IMR-90 (cell line): Measurements from ENCODE around the gene SEMA4F. TPM values are rescaled to one million over a fixed set of nuclear protein-coding genes. Genes with fewer than 3 reads are reported as not detected.

Experiments used
- ATAC-seq: fragments of 200-7000 bp; cut with Tn5 transposase; 2 replicates; pipeline ENCODE4 v1.9.1; 2020; ENCODE audit warnings: low read depth, mild to moderate bottlenecking, moderate library complexity
- BruUV-seq: library from RNA; stranded (reverse); fragments of 400-500 nt; replicated peaks from 2 replicates; lab custom pipeline; 2021; lab: Mats Ljungman, UMichigan
- CTCF ChIA-PET: fragments of 300-600 bp; formaldehyde crosslinking; extraction: SDS; loops from one replicate; lab custom pipeline; 2021; ENCODE audit warnings: antibody characterized with exemption; lab: Yijun Ruan, JAX
- POLR2A ChIA-PET: fragments of 300-600 bp; sonication (Branson Sonifier 250); formaldehyde crosslinking; loops from one replicate; lab custom pipeline; 2022; ENCODE audit warnings: antibody characterized with exemption; ENCODE audit not compliant: unreplicated experiment; lab: Charles Lee
- DNase-seq: peaks from one replicate; pipeline ENCODE4 v3.0.0; 2013
- H2AFZ ChIP-seq: replicated peaks from 2 replicates; pipeline ENCODE3; 2013; ENCODE audit warnings: low read length, mild to moderate bottlenecking; ENCODE audit not compliant: poor library complexity
- H2AK5ac ChIP-seq: 2 replicates; pipeline ENCODE4 v1.6.1; 2013; ENCODE audit warnings: low read depth, low read length, inconsistent platforms
- H2AK9ac ChIP-seq: replicated peaks from 2 replicates; pipeline ENCODE3; 2013; ENCODE audit warnings: mild to moderate bottlenecking, low read depth, low read length, moderate library complexity; ENCODE audit not compliant: poor library complexity
- H2BK120ac ChIP-seq: 2 replicates; pipeline ENCODE4 v1.6.1; 2013; ENCODE audit warnings: low read depth, low read length, inconsistent platforms
- H2BK15ac ChIP-seq: 3 replicates; pipeline ENCODE4 v1.6.1; 2013; ENCODE audit warnings: low read depth, low read length, inconsistent platforms
- H2BK20ac ChIP-seq: 2 replicates; pipeline ENCODE4 v1.6.1; 2013; ENCODE audit warnings: low read depth, mild to moderate bottlenecking, inconsistent platforms, low read length, moderate library complexity
- H2BK5ac ChIP-seq: 2 replicates; pipeline ENCODE4 v1.6.1; 2013; ENCODE audit warnings: mild to moderate bottlenecking, low read depth, low read length, inconsistent platforms; ENCODE audit not compliant: poor library complexity, severe bottlenecking
- H3K14ac ChIP-seq: replicated peaks from 2 replicates; pipeline ENCODE4 v1.6.1; 2013; ENCODE audit warnings: low read depth, low read length, inconsistent platforms
- H3K18ac ChIP-seq: 2 replicates; pipeline ENCODE4 v1.6.1; 2013; ENCODE audit warnings: low read depth, low read length, control low read depth
- H3K23ac ChIP-seq: 2 replicates; pipeline ENCODE4 v1.6.1; 2013; ENCODE audit warnings: low read depth, low read length, inconsistent platforms
- H3K27ac ChIP-seq: 2 replicates; pipeline ENCODE4 v1.5.1; 2013; ENCODE audit warnings: mild to moderate bottlenecking, control low read depth, low read length; ENCODE audit not compliant: insufficient read depth
- H3K27me3 ChIP-seq: 2 replicates; pipeline ENCODE4 v1.6.1; 2013; ENCODE audit warnings: low read length; ENCODE audit not compliant: control insufficient read depth, insufficient read depth
- H3K36me3 ChIP-seq: 2 replicates; pipeline ENCODE4 v1.6.1; 2013; ENCODE audit warnings: low read length, mixed read lengths; ENCODE audit not compliant: control insufficient read depth, insufficient read depth
- H3K4ac ChIP-seq: 2 replicates; pipeline ENCODE4 v1.6.1; 2013; ENCODE audit warnings: low read depth, low read length, inconsistent platforms
- H3K4me1 ChIP-seq: 2 replicates; pipeline ENCODE4 v1.6.1; 2013; ENCODE audit warnings: low read length, mixed read lengths; ENCODE audit not compliant: control insufficient read depth, insufficient read depth
- H3K4me2 ChIP-seq: 2 replicates; pipeline ENCODE4 v1.6.1; 2013; ENCODE audit warnings: low read depth, mild to moderate bottlenecking, control low read depth, low read length, moderate library complexity
- H3K4me3 ChIP-seq: 2 replicates; pipeline ENCODE4 v1.5.1; 2013; ENCODE audit warnings: low read depth, mild to moderate bottlenecking, control low read depth, low read length, moderate library complexity; ENCODE audit not compliant: insufficient read depth
- H3K56ac ChIP-seq: 2 replicates; pipeline ENCODE4 v1.6.1; 2013; ENCODE audit warnings: low read length, inconsistent platforms; ENCODE audit not compliant: insufficient read depth; ENCODE audit errors: extremely low read depth
- H3K79me1 ChIP-seq, 2 experiments: 2 replicates each; pipeline ENCODE4 v1.6.1; 2013; ENCODE audit warnings: low read length in 2 of 2, inconsistent platforms in 1 of 2, low read depth in 1 of 2
- H3K9ac ChIP-seq: 2 replicates; pipeline ENCODE4 v1.6.1; 2013; ENCODE audit warnings: low read depth, low read length, control low read depth
- H3K9me1 ChIP-seq: 2 replicates; pipeline ENCODE4 v1.6.1; 2013; ENCODE audit warnings: low read length, inconsistent platforms; ENCODE audit not compliant: insufficient read depth
- H3K9me3 ChIP-seq: 2 replicates; pipeline ENCODE4 v1.6.1; 2013; ENCODE audit warnings: low read length; ENCODE audit not compliant: control insufficient read depth, insufficient read depth
- H4K20me1 ChIP-seq: 2 replicates; pipeline ENCODE4 v1.6.1; 2013; ENCODE audit warnings: low read length, inconsistent platforms; ENCODE audit not compliant: insufficient read depth
- H4K5ac ChIP-seq: 2 replicates; pipeline ENCODE4 v1.6.1; 2013; ENCODE audit warnings: mild to moderate bottlenecking, low read depth, low read length, control low read depth
- H4K8ac ChIP-seq, 2 experiments: 2 replicates each; pipeline ENCODE4 v1.6.1; 2013; ENCODE audit warnings: low read depth in 2 of 2, low read length in 2 of 2, control low read depth in 1 of 2, inconsistent platforms in 1 of 2
- H4K91ac ChIP-seq: 2 replicates; pipeline ENCODE4 v1.6.1; 2013; ENCODE audit warnings: low read depth, low read length, inconsistent platforms; ENCODE audit not compliant: insufficient read depth
- BHLHE40 ChIP-seq: fragments of 150-350 bp; IDR thresholded peaks from 2 replicates; pipeline ENCODE4 v1.6.1; 2016; ENCODE audit warnings: mild to moderate bottlenecking, low read depth, low read length
- CEBPB ChIP-seq: IDR thresholded peaks from 2 replicates; pipeline ENCODE4 v1.6.1; 2012; ENCODE audit warnings: low read depth, low read length, improper control_type of control experiment
- CHD1 ChIP-seq: IDR thresholded peaks from 2 replicates; pipeline ENCODE4 v1.6.1; 2012; ENCODE audit warnings: low read depth, low read length, improper control_type of control experiment
- CTCF ChIP-seq: conservative IDR thresholded peaks from 2 replicates; pipeline ENCODE4 v1.5.1; 2012; ENCODE audit warnings: mild to moderate bottlenecking, low read depth, low read length, improper control_type of control experiment
- ELK1 ChIP-seq: fragments of 150-350 bp; IDR thresholded peaks from 2 replicates; pipeline ENCODE4 v1.6.1; 2016; ENCODE audit warnings: low read depth, mild to moderate bottlenecking, low read length, moderate library complexity, borderline replicate concordance
- FOS ChIP-seq: fragments of 150-350 bp; IDR thresholded peaks from 2 replicates; pipeline ENCODE4 v1.6.1; 2016; ENCODE audit warnings: low read depth, low read length
- MAFK ChIP-seq: IDR thresholded peaks from 2 replicates; pipeline ENCODE4 v1.6.1; 2012; ENCODE audit warnings: low read depth, low read length, improper control_type of control experiment
- MAZ ChIP-seq: IDR thresholded peaks from 2 replicates; pipeline ENCODE4 v1.6.1; 2012; ENCODE audit warnings: low read depth, mild to moderate bottlenecking, low read length, improper control_type of control experiment, moderate library complexity, borderline replicate concordance
- MXI1 ChIP-seq: IDR thresholded peaks from 2 replicates; pipeline ENCODE4 v1.6.1; 2012; ENCODE audit warnings: low read depth, mild to moderate bottlenecking, low read length, moderate library complexity, borderline replicate concordance
- NFE2L2 ChIP-seq: fragments of 150-350 bp; IDR thresholded peaks from 2 replicates; pipeline ENCODE4 v1.6.1; 2016; ENCODE audit warnings: low read depth, mild to moderate bottlenecking, low read length
- POLR2A ChIP-seq: IDR thresholded peaks from 2 replicates; pipeline ENCODE4 v1.6.1; 2012; ENCODE audit warnings: mild to moderate bottlenecking, low read depth, low read length
- RAD21 ChIP-seq: IDR thresholded peaks from 2 replicates; pipeline ENCODE4 v1.6.1; 2012; ENCODE audit warnings: low read length, improper control_type of control experiment
- RCOR1 ChIP-seq: IDR thresholded peaks from 2 replicates; pipeline ENCODE4 v1.6.1; 2012; ENCODE audit warnings: mild to moderate bottlenecking, low read length, improper control_type of control experiment; ENCODE audit not compliant: insufficient replicate concordance
- RFX5 ChIP-seq: IDR thresholded peaks from 2 replicates; pipeline ENCODE4 v1.8.0; 2012; ENCODE audit warnings: low read depth, mild to moderate bottlenecking, low read length, moderate library complexity
- SMC3 ChIP-seq: fragments of 150-350 bp; IDR thresholded peaks from 2 replicates; pipeline ENCODE4 v1.6.1; 2016; ENCODE audit warnings: low read depth, mild to moderate bottlenecking, antibody characterized with exemption, low read length, moderate library complexity
- USF2 ChIP-seq: fragments of 150-350 bp; IDR thresholded peaks from 2 replicates; pipeline ENCODE4 v1.6.1; 2017; ENCODE audit warnings: mild to moderate bottlenecking, antibody characterized with exemption, low read length, low read depth
- WGBS, 2 experiments: methylation state at CpG; one replicate each; pipeline versions ENCODE4 v1.1.5 to v1.1.7; 2013; ENCODE audit warnings: missing lambda C conversion rate in 2 of 2; ENCODE audit not compliant: insufficient read length in 1 of 2; ENCODE audit errors: extremely low coverage in 2 of 2; 5-methylcytosine and 5-hydroxymethylcytosine counted together
- dilution Hi-C: fragments of 300-500 bp; cut with HindIII; formaldehyde crosslinking; loops from one replicate; pipeline ENCODE4 v1.14.3; 2018; ENCODE audit warnings: low sequenced_read_pairs; ENCODE audit not compliant: unreplicated experiment
- in situ Hi-C: fragments of 300-500 bp; cut with MboI; formaldehyde crosslinking; loops from 3 replicates; pipeline ENCODE4 v1.14.3; 2019; ENCODE audit warnings: low sequenced_read_pairs, inconsistent platforms, mixed read lengths
- intact Hi-C: fragments of 100-400 bp; cut with micrococcal nuclease; formaldehyde crosslinking; loops from 2 replicates; pipeline ENCODE4 v1.10.0; 2022
- polyA plus RNA-seq, 3 experiments: library from polyadenylated mRNA; depleted of rRNA; stranded (reverse); fragments of >200 nt; gene quantifications; 2 replicates each; pipeline ENCODE4 v1.2.3, GENCODE V29; 2012; ENCODE audit warnings: low replicate concordance in 1 of 3
- total RNA-seq: library from RNA; depleted of rRNA; stranded (reverse); fragments of >200 nt; gene quantifications from 2 replicates; pipeline ENCODE4 v1.2.3, GENCODE V29; 2012

The SEMA4F gene
- total and polyA plus RNA-seq, 2 of the 4 experiments (the other 2 are of a cell fraction): 4.7 to 7.5 TPM

GRCh38 chr2:74688881-74689280 is 34.8 kb downstream of the SEMA4F start:
- Histone ChIP-seq H2BK20ac (no peak overlapping the region), H3K23ac (no peak overlapping the region), H2AFZ (no peak overlapping the region), H4K91ac (no peak overlapping the region), H4K8ac (no peak overlapping the region), H2AK9ac (no peak overlapping the region), H3K27me3 (peaks cover 4% of the 10 kb centered on the region; the same call in 1 of the 2 replicates), H3K9ac (no peak overlapping the region), H3K4me1 (peaks cover 9% of the 10 kb centered on the region; the same call in 1 of the 2 replicates), H4K20me1 (no peaks in the 10 kb centered on the region), H3K4me3 (no peak overlapping the region), H3K4me2 (no peak overlapping the region), H3K18ac (no peak overlapping the region), H4K5ac (no peak overlapping the region), H2BK5ac (no peak overlapping the region), H3K4ac (no peak overlapping the region), H3K14ac (no peak overlapping the region), H3K9me3 (no peaks in the 10 kb centered on the region), H3K36me3 (no peaks in the 10 kb centered on the region), H2AK5ac (no peak overlapping the region), H3K79me1 (no peaks in the 10 kb centered on the region), H2BK120ac (no peak overlapping the region), H2BK15ac (no peak overlapping the region), H3K56ac (no peak overlapping the region), H3K27ac (no peak overlapping the region), H3K9me1 (no peaks in the 10 kb centered on the region; the same call in 1 of the 2 replicates)
- dilution Hi-C loops: no loop called here
- TF ChIP-seq CEBPB (no peak), NFE2L2 (no peak), CHD1 (no peak), RCOR1 (no peak), FOS (no peak), MAFK (no peak), MAZ (no peak), RFX5 (no peak), MXI1 (no peak), SMC3 (no peak), POLR2A (no peak), CTCF (no peak), BHLHE40 (no peak), ELK1 (no peak), USF2 (no peak), RAD21 (no peak)
- WGBS, 2 experiments: no CpG with 5 or more reads among the region's 1 CpG
- POLR2A ChIA-PET: no interaction called here
- in situ Hi-C loops: loop anchor here (25.0 kb wide), 2 partner anchors 723 to 923 kb away; no protein-coding TSS in a partner anchor
- BruUV-seq: no TSS peak
- ATAC-seq: no peak
- no peak for DNase-seq
- CTCF ChIA-PET: no interaction called here
- intact Hi-C loops: no loop called here
